Transverse colon (tissue), 4 donors: Measurements from ENCODE around the gene LCE7A. TPM values are rescaled to one million over a fixed set of nuclear protein-coding genes. Genes with fewer than 3 reads are reported as not detected.

Experiments used
- DNase-seq: peaks from one replicate; pipeline ENCODE4 v3.0.0-alpha.2; 2019
- H3K27ac ChIP-seq, 4 donors: fragments of 200-600 bp; sonication (generic); 2 replicates each; pipeline ENCODE4 v1.5.1; 2016 to 2018; ENCODE audit warnings: inconsistent platforms in 4 of 4
- H3K27me3 ChIP-seq: fragments of 200-600 bp; sonication (generic); 2 replicates; pipeline ENCODE4 v1.5.1; 2017; ENCODE audit warnings: inconsistent platforms
- H3K36me3 ChIP-seq, 4 donors: fragments of 200-600 bp; sonication (generic); 2 replicates each; pipeline ENCODE4 v1.5.1; 2017 to 2019; ENCODE audit warnings: inconsistent platforms in 4 of 4
- H3K4me1 ChIP-seq, 4 donors: fragments of 200-600 bp; sonication (generic); 2 replicates each; pipeline ENCODE4 v1.5.1; 2017 to 2020; ENCODE audit warnings: inconsistent platforms in 4 of 4
- H3K4me3 ChIP-seq, 4 donors: fragments of 200-600 bp; sonication (generic); 1 replicate in 1 of 4; 2 replicates in 3 of 4; pipeline versions ENCODE4 v1.5.1 to v1.6.1; 2017 to 2019; ENCODE audit warnings: inconsistent platforms in 4 of 4
- H3K9me3 ChIP-seq, 2 donors: fragments of 200-600 bp; sonication (generic); 2 replicates each; pipeline ENCODE4 v1.5.1; 2017 to 2019; ENCODE audit warnings: inconsistent platforms in 2 of 2
- EP300 ChIP-seq: sonication (generic); formaldehyde crosslinking; IDR thresholded peaks from one replicate; pipeline ENCODE4 v1.6.1; 2017; ENCODE audit warnings: antibody characterized with exemption, low read depth
- POLR2A ChIP-seq: fragments of 450-650 bp; IDR thresholded peaks from one replicate; pipeline ENCODE4 v1.6.1; 2016; ENCODE audit warnings: antibody characterized with exemption, mild to moderate bottlenecking, moderate library complexity
- WGBS, 2 donors: methylation state at CpG; one replicate each; pipeline ENCODE4 v1.1.5; 2018; ENCODE audit warnings: low coverage in 1 of 2; 5-methylcytosine and 5-hydroxymethylcytosine counted together
- in situ Hi-C, 4 donors: fragments of 200-750 bp; cut with MboI; loops; one replicate each; pipeline versions ENCODE4 v1.15.0 to v1.15.1; 2017; ENCODE audit warnings: low sequenced_read_pairs in 3 of 4, low pct_ligation_motif_present in 1 of 4, low pct_unique_long_range_greater_than_20kb in 1 of 4
- intact Hi-C: fragments of 100-400 bp; cut with DNase I; formaldehyde crosslinking; loops from one replicate; pipeline ENCODE4 v1.15.1; 2023; ENCODE audit warnings: low total_unique reads
- total RNA-seq, 4 donors: library from RNA; depleted of rRNA; stranded (reverse); fragments of >200 nt; gene quantifications; one replicate each; pipeline ENCODE4 v1.1.0, GENCODE V29; 2016
- TF ChIP-seq, protein P1 (sequence below), 5 experiments: fragments of 200-600 bp in 3 of 5; fragments of 450-650 bp in 2 of 5; sonication (generic) in 3 of 5; IDR thresholded peaks; 1 replicate in 2 of 5; 2 replicates in 3 of 5; pipeline ENCODE4 v1.5.1; 2016 to 2017; ENCODE audit warnings: antibody characterized with exemption in 5 of 5, inconsistent platforms in 3 of 5, mild to moderate bottlenecking in 2 of 5, moderate library complexity in 1 of 5

LCE7A gene
- total RNA-seq, 4 donors from 2014 or later: not detected

DNA sequence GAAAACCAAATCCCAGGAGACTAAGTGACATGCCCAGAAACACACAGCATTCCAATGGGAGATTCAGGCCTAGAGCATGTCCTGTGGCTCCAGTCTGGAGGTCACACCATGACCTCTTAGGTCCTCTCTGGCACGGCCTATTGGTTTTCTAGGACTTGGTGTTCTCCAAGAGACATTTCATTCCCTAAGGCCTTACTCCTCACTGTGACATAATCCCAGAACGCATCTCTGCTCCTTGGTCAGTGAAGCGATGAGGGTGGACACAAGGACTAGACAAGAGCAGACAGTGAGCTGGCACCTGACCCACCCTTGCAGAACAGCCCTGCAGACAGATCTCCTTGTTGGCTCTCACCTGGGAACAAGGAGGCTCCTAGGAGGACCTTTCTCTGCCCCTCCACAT, 49.4 kb downstream of the LCE7A start:
- no peak for DNase-seq
- Histone ChIP-seq H3K27ac (no peak overlapping the region), H3K9me3 (no peaks in the 10 kb centered on the region), H3K27me3 (no peaks in the 10 kb centered on the region), H3K4me3 (no peak overlapping the region), H3K36me3 (no peaks in the 10 kb centered on the region), H3K4me1 (no peaks in the 10 kb centered on the region)
- in situ Hi-C loops: no loop called here
- intact Hi-C loops: no loop called here
- TF ChIP-seq EP300: no peak
- TF ChIP-seq, protein P1, sequence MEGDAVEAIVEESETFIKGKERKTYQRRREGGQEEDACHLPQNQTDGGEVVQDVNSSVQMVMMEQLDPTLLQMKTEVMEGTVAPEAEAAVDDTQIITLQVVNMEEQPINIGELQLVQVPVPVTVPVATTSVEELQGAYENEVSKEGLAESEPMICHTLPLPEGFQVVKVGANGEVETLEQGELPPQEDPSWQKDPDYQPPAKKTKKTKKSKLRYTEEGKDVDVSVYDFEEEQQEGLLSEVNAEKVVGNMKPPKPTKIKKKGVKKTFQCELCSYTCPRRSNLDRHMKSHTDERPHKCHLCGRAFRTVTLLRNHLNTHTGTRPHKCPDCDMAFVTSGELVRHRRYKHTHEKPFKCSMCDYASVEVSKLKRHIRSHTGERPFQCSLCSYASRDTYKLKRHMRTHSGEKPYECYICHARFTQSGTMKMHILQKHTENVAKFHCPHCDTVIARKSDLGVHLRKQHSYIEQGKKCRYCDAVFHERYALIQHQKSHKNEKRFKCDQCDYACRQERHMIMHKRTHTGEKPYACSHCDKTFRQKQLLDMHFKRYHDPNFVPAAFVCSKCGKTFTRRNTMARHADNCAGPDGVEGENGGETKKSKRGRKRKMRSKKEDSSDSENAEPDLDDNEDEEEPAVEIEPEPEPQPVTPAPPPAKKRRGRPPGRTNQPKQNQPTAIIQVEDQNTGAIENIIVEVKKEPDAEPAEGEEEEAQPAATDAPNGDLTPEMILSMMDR (IDR thresholded peaks at IDR 0.05): no peak
- TF ChIP-seq POLR2A: no peak
- 81% methylated on average over 3 of the region's 3 CpGs; no CpG with 5 or more reads in 1 of the 2 donors for WGBS, 2 donors

Other genes with a start within 250 kb of the LCE7A start
- gene LCE3B, start 246.2 kb upstream of the LCE7A start, total RNA-seq: not detected
- gene LCE3A, start 236.9 kb upstream of the LCE7A start, total RNA-seq: not detected
- not detected for gene LCE2D, start 196.6 kb upstream of the LCE7A start, total RNA-seq
- not detected for gene LCE2C, start 184.7 kb upstream of the LCE7A start, total RNA-seq
- gene LCE2B, start 173.9 kb upstream of the LCE7A start, total RNA-seq: not detected
- not detected for gene LCE2A, start 161.7 kb upstream of the LCE7A start, total RNA-seq
- gene LCE4A, start 151.8 kb upstream of the LCE7A start, total RNA-seq: not detected
- not detected for gene KPRP, start 102.0 kb upstream of the LCE7A start, total RNA-seq
- not detected for gene LCE1F, start 84.9 kb upstream of the LCE7A start, total RNA-seq
- not detected for gene LCE1E, start 73.7 kb upstream of the LCE7A start, total RNA-seq
- gene LCE1D, start 63.3 kb upstream of the LCE7A start, total RNA-seq: not detected
- gene LCE1C, start 53.3 kb upstream of the LCE7A start, total RNA-seq: not detected
- not detected for gene LCE1B, start 48.0 kb upstream of the LCE7A start, total RNA-seq
- gene LCE1A, start 32.5 kb upstream of the LCE7A start, total RNA-seq: not detected
- gene LCE6A, start 17.1 kb upstream of the LCE7A start, total RNA-seq: not detected
- gene SMCP, start 18.3 kb downstream of the LCE7A start, total RNA-seq: not detected
- gene IVL, start 48.5 kb downstream of the LCE7A start, total RNA-seq: not detected
- gene SPRR5, start 87.2 kb downstream of the LCE7A start, total RNA-seq: not detected
- not detected for gene SPRR4, start 110.7 kb downstream of the LCE7A start, total RNA-seq
- gene SPRR1A, start 124.1 kb downstream of the LCE7A start, total RNA-seq: not detected
- not detected for gene SPRR3, start 141.8 kb downstream of the LCE7A start, total RNA-seq
- gene SPRR1B, start 171.2 kb downstream of the LCE7A start, total RNA-seq: not detected
- gene SPRR2D, start 181.1 kb downstream of the LCE7A start, total RNA-seq: not detected
- gene SPRR2A, start 197.5 kb downstream of the LCE7A start, total RNA-seq: not detected
- gene SPRR2B, start 211.6 kb downstream of the LCE7A start, total RNA-seq: not detected
- gene SPRR2E, start 234.5 kb downstream of the LCE7A start, total RNA-seq: not detected